NCI-H146 (cell line): ENCODE results near the gene SLC30A2.

Source experiments
- DNase-seq: peaks from one replicate; lab custom pipeline; 2025; lab: John Stamatoyannopoulos, UW

The SLC30A2 gene

DNA sequence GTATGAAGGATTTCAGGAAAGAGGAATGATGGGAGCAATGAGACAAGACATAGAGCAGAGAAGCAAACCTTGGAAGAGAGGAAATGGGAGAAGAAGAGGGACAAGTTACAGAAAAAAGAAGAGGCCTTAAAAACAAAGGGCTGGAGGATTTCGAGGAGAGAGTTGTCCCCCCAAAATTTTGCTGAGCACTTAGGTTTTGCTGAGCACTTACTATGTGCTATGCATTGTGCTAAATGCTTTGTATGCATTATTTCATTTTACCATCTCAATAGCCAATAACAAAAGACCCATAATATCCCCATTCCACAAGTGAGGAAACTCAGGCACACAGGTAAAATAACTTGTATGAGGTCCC lies 24.0 kb upstream of the SLC30A2 start:
- DNase-seq = no peak

DNA sequence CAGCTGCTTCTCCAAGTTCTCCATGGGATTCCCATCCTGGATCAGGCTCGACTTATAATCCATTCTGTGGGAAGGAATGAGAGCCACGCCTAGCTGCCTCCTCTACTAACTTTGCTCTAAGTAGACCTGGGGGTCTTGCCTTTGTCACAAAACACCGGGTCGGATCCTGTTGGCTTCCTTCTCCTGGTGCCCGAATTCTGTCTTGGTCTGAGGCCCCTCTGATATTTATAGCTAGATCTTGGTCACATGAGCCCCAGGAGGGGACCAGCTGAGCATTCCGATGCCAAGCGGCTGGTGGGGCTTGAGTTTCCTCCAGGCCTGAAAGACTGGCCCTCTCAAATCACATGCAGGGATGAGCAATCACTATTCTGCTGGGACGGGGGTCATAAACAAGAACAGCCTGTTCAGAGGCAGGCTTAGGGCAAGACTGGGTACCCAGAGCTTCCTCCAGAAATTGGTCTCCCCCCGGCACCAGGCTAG lies 21.6 kb upstream of the SLC30A2 start, which contains the start of gene TRIM63:
TRIM63 (minus strand) TSS at position 199 of the 480 bp plus-strand sequence; CDS start at position 63, 136 bp downstream.
- no peak for DNase-seq

DNA sequence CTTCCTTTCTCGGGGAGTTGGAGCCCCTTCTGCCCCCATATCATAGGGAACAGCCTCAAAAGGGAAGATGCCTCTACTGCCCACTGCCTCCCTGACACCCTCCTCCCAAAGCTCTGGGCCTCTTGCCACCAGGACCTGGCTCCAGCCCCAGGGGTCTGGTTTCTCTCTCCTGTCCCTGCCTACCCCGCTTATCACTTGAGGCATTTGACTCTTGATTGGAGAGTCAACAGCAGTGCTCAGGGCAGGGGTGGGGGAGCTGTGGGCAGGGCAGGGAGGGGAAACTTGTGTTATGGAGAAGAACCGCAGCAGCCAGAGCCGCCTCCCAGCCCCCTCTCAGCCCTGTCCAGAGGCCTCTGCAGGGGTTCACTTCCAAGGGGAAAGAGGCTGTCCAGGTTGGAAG lies 20.9 kb upstream of the SLC30A2 start:
- DNase-seq = no peak

DNA sequence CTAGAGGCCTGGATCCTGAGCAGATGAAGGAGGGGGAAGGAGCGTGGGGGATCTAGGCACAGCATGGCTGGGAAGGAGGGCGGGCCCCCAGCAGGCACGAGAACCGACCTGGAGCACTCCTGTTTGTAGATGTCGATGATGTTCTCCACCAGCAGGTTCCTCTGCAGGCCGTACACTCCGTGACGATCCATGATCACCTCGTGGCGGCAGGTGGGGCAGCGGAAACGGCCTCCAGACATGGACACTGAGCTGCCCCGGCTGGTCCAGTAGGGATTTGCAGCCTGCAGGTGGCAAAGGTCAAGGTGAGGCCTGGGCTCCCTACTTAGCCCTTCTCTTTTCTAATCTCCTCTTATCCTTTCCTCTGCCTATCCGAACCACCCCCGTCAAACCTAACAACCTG lies 20.2 kb upstream of the SLC30A2 start:
- no peak for DNase-seq

DNA sequence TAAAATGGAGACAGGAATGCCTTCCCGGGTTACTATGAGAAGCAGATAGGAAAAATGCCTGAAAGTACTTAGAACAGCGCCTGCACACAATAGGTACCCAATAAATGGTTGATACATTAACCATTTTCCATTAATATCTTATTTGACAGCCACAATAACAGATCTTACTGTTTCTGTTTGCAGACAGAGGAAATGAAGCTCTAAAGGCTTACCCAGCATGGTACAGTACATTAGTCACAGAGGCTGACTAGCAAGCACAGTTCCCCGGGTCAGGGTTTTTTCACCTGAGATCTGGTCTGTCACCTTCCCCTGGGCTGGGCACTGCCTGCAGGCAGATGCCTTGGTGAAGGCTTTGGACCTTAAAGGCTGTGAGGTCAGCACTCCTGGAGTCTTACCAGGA lies 18.6 kb upstream of the SLC30A2 start:
- no peak for DNase-seq

DNA sequence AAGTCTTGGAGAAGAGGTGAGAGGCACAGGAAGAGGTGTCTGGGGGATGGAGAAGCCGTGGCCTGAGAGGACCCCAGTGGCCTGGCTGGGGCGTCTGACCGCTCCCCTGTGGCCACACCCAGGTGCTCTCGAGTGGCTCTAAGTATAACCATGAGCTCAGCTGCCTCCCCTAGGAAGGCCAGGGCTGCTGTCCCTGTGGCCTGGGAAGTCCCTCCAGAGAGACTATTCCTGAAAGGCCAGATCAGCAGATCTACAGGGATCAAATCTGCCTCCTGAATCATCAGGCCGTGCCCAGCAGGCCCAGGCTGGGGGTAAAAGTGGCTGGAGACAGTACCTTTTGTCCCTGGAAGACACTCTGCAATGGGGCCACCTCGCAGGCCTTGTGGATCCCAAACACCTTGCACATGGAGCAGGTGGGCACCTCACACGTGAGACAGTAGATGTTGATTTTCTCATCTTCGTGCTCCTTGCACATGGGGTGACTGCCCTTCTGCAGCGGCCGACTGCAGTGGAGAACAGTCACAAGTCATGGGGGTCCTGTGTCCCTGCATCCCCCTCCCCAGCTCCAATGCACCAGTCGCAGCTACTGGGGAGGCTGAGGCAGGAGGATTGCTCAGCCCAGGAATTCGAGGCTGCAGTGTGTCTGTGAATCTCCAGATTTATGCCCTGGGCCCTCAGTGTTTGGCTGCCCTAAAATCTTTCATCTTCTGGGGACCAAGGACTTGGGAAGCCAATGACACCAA lies 15.1 kb upstream of the SLC30A2 start:
- no peak for DNase-seq

DNA sequence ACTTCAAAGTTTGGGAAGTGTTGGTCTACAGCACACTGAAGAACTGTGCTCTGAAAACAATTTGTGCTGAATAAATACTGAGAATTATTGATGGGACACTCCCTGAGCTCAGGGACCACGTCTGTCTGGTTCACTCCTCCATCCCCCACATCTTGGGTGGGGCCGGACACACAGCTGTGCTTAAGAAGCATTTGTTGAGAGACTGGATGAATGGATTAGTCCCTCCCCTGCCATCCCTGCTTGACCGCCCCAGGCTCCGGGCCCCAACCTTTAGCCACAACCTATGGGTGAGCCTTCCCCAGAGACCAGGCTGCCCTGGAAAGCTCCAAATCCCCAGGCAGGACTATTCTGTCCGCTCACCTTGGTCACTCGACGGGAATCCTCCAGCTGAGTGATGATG lies 14.0 kb upstream of the SLC30A2 start:
- no peak for DNase-seq

DNA sequence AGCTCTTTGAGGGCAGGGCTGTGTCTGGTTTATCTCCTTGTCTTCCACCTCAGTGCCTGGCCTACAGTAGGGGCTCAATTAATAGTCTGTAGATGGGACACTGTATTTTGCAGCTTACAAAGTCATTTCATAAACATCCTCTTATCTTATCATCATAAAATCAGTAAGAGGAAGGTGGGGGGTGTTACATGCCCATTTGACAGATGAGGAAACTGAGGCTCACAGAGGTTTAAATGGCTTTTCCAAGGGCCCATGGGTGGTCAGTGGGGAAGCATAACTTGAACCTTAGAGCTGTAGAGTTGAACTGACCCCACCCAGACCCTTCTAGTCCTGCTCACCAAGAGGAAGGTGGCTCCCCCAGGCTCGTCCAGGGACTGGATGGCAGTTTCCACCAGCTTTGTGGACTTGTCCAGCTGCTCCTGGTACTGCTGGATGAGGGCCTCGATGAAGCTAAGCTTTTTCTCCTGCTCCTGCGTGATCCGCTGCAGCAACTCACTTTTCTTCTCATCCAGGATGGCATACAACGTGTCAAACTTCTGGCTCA lies 12.2 kb upstream of the SLC30A2 start:
- DNase-seq = no peak

DNA sequence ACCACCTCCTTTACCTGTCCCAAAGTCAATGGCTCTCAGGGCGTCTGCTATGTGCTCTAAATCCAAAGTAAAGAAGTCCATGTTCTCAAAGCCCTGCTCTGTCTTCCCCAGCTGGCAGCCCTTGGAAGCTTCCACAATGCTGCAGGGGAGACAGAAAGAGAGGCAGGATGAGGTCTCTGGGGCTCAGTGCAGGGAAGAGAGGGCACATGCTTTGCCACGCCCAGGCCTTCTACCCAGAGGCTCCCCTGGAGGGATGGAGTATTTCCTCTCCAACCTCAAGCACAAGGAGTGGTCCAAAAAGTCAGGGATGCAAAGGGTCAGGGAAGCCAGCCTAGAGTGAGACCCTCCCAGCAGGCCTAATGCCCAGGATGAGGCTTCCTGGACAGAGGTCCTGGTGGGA lies 11.3 kb upstream of the SLC30A2 start:
- no peak for DNase-seq

DNA sequence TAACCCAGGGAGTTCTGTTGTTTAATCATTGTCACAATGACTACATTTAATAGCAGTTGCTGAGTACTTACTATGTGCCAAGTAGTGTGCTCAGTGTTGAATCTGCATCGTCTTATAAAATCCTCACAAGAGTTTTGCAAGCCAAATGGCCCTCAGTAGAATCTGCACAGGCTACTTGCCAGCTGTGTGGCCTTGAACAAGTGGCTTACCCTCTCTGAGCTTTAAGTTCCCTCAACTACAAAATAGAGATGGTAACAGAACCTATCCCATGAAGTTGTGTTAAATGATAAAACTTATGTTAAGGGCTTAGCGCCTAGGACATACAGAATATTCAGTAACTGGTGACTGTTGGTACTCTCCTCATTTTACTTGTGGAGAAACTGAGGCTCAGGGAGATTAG lies 9.1 kb upstream of the SLC30A2 start:
- no peak for DNase-seq

DNA sequence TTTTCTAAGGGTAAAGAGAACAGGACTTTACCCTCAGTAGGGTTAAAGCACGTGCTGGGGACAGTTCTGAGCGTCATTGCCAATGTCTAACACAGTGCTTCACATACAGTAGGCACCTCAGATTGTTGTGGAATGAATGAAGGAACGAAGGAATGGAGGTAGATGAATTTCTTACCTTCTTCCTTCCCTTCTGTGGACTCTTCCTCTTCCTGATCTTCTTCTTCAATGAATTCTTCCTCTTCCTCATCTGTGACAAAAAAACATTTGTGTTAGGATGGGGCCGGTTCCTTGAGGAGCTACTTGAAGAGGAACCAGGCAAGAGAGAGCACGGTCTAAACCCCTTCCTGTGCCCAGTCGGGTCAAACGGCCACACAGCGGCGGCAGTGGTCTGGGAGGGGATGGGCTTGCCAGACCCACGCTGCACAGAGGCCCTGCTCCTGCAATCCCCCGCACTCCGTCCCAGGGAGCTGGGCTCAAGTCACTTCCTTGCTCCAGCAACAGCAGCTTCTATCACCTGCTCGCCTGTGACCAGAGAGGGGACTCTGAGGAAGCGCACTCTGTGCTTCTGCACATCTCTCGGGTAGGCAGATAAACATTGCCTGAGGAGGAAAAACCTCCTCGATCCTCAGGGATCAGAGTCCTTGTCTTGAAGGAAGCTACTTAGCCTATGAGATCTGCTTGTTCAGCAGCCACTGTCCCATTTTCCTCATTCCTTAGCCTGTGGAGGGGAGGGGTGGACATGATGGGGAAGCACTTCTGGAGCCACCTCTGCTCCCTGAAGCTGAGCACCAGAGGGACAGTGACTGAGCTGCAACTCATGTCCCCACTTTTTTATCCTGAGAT lies 8.0 kb upstream of the SLC30A2 start:
- no peak for DNase-seq

DNA sequence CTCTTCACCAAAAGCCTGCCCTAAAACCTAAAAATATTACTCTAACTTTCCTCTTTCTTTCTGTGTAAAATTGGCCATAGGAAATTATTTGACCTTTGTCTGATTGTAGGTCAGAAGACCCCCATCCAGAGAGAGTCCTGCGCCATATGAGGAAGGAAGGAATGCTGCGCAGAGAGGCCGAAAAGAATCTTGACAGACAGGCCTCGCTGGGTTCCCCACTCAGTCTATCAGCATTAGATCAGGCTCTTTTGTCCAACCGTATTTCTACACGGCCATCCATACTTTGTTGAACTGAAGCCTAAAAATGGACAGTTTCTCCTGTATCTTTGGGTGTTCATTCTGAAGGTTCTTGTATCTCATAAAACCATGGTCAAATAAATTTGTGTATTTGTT lies 4.3 kb upstream of the SLC30A2 start:
- DNase-seq = no peak

DNA sequence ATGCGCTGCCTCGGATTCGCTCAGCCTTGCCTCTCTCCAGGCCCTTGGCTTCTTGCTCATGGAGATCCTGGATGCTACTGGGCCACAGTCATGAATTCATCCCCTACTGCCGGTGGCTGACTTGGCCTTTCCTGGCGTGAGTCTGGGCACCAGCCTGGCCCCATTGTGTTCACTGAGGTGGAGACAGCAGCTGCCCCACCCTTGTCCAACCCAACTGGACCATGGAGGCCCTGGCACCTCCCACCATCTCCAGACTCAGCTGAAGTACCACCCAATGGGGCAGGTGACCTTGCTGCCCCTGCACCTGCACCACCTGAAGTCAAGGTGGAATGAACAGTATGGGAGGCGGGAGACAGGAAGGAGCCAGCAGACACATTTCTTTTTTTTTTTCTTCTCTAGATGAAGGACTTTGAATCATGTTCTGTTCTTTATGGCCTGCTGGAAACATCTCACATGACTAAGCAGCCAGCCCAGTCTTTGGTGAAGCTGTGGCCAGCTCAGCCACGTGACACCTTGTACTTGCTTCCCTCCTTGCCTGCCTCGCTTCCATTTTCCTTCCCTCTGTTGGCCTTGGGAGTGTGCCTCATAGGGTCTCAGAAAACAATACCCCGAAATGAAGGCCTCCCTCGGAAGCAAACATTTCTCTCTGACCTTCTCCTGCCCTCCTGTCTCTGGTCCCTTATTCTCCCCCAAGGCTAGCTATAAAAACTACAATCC lies 3.8 kb upstream of the SLC30A2 start:
- no peak for DNase-seq

DNA sequence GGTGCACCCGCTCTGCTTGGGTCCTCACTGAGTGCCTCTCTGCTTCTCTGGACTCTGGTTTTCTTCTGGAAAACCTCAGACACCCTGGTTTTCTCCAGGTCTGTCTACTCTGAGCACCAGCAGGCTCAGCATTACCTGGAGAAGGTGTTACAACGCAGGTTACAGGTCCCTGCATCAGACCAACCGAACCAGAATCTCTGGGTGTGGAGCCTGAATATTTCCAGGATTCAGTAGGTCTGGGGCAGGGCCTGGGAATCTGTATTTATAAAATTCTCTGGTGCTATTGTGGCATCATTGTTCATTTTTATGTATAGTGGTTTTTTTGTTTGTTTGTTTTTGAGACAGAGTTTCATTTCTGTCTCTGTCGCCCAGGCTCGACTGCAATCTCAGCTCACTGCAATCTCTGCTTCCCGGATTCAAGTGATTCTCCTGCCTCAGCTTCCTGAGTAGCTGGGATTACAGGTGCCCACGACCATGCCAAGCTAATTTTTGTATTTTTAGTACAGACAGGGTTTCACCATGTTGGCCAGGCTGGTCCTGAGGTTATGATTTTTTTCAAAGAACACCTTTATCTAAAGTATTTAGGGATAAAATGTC lies 1.5 kb upstream of the SLC30A2 start:
- no peak for DNase-seq

DNA sequence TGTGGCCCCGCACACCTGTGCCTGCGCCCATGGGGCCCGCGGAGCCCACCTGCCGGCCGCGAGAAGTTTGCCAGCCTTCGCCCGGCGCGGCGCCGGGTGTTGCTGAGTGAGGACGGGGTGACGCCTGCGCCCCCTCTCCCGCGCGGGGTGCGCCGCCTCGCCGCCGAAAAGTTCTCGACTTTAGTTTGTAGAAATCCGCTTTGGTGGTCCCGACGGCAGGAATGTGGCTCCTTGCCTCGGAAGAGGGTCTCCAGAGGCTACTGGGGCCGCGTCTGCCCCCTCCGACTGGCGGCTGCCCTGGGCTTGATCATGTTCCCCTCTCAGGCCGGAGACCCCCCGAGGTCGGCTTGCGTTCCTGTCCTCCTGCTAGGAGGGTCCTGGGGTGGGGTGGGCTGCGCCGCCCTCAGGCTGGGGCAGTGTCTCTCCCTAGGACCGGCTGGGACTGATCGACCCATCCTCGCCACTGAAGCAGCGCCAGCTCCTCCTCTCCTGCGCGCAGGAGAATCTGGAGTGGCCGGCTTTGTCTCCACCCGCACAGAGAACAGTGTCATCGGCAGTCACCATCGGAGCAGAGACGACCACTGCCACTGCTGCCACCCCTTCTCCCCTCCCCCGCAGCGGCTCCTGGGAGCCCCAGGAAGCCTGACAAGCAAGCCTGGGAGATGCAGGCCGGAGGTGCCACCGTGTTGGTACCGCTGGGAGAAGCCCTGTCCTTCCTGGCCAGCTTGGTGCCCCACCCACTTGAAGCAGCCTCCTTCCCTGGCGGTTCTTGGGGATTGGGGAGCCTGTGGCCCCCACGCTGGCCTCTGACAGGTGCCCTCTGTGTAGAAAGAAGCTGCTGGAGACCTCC lies 553 bp upstream of the SLC30A2 start:
- DNase-seq = no peak

DNA sequence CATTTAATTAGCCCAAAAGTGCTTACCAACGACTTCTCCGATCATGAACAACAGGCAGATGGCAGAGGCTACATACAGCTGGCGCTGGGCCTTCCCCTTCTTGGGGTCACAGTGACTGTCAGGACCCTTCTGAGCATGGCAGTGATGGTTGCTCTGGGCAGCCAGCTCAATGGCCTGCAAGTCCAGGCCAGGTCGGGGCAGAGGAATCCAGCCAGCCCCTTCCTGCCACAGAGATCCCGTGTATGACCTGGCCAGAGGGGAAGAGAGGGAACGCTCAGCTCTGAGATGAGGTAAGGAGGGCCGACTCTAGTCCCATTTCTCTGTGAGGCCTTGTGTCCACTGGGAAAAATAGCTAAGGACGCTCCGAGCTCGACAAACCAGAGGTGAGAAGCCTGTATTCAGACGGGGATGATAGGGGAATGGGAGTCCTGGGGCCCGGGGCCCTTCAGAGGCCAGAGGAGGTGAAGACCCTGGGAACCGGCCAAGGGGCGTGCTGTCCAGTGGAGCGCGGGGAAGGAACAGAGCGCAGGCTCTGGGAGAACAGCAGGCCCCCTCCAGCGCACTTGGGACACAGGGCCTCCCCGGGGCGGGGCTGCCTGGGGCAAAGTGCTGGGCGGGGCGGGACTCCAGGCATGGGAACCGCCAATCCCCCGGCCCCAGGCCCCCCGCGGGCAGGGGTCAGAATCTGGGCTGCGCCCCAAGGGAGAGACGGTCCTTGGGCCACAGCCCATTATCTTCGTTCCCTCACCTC lies 772 bp downstream of the SLC30A2 start:
- no peak for DNase-seq

DNA sequence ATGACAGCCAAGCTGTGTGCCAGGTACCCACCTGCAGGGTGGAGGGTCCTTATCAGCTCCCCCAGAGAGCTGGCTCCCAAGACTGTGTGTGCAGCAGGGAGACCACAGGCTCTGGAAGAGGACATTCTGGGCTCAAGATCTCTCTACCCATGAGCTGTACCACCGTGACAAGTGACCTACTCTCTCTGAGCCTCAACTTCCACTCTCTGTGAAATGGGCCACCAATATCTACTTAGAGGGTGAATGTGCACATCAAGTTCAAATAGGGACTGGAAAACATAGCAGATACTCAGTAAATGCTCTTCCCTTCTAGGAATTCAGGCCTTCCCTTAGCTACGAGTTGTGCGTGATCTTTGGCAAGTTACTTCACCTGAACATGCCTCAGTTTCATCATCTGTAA lies 1.5 kb downstream of the SLC30A2 start:
- no peak for DNase-seq

DNA sequence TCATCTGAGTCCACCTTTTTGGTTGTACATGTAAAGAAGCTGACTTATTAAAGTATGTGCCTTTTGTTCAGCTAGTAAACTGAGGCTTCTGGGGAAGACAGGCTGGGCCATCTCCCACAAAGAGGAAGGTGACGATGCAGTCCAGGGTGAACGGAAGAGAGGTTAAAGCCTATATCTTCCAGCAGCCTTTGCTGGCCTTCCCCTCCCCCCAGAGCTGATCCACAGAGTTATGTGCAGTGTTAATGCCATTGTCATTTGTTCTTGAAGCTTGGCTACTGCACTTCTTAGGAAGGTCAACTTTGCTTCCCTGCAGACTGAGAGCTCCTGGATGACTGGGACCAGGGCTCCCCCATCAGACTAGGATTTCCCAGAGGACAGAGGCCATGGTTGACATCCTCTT lies 2.2 kb downstream of the SLC30A2 start:
- DNase-seq = no peak

DNA sequence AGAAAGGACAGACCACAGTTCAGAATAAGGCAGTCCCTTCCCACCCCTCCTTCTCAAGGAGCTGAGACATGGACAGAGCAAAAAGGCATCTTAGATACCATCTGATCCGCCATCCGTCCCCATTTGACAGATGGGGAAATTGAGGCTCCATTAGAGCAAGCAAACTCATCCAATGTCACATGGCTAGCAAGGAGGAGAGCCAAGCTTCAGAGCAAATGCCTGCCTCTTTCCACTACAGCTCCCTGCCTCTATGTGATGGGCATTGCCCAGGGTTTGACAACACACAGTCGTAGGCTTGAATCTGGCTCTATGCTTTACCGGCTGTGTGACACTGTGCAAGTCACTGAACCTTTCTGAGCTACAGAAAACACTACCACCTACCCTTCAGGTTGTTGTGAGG lies 3.9 kb downstream of the SLC30A2 start:
- DNase-seq = no peak

DNA sequence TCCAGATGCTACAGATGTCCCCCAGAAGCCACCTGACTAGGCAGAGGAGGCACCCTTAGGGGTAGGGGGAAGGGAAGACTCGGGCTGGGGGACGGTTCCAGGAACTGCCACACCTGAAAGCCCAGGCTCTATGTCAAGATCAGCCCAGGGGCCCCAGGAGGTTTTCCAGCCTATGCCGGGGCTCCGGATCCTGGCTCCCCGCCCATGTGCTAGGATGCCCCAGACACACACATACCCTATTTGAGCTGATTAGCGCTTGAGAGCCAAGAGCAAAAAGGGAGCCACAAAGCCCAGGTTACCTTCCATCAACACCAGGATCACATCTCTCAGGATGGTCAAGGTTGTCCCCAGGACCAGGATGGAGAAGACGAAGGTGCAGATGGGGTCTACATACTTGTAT lies 4.5 kb downstream of the SLC30A2 start:
- DNase-seq = no peak
